Brain pericyte (primary cell): ENCODE results near the gene CUL3.

Experiments used
- DNase-seq: peaks from one replicate; pipeline ENCODE4 v3.0.0-alpha.2; 2012; ENCODE audit warnings: low read depth, low spot score

Gene CUL3

GRCh38 chr2:224472827-224473226, 112.3 kb downstream of the CUL3 start:
- no peak for DNase-seq

DNA sequence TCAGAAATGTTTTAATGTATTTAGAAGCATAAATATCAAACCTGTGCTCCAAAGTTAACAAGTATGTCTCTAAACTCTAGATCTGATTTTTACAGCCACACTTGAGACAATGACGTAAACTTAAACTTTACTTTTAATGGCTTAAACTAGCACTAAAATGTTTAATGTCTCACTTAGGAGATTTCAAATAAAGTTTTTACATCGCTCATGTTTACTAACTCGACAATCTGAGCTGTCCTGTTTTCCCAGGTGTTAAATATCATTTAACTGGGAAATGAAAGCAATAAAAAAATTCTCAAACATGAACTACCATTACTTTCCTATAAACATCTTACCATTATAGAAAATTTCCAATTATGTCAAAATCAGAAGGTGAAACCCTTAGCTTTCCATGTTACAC, 113.0 kb downstream of the CUL3 start:
- no peak for DNase-seq

DNA sequence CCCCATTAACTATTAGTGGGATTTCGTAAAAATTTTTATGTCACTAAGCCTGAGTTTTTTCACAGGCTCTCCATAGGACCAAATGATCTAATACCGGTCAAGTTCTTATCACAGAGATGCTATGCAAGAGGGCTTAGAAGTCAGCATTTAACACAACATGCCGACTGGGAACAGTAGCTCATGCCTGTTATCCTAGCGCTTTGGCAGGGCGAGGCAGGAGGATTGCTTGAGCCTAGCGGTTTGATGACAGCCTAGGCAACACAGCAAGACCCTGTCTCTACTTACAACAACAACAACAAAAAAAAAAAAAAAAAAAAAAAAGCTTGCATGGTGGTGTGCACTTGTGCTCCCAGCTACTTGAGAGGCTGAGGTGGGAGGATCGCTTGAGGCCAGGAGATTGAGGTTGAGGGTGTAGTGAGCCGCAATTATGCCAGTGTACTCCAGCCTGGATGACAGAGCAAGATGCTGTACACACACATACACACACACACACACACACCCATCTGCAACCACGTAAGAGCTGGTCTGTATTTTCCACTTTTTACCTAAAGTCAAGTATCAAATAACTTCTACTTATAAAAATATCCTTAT, 115.7 kb downstream of the CUL3 start:
- no peak for DNase-seq

GRCh38 chr2:224466304-224466895, 118.8 kb downstream of the CUL3 start:
- no peak for DNase-seq

DNA sequence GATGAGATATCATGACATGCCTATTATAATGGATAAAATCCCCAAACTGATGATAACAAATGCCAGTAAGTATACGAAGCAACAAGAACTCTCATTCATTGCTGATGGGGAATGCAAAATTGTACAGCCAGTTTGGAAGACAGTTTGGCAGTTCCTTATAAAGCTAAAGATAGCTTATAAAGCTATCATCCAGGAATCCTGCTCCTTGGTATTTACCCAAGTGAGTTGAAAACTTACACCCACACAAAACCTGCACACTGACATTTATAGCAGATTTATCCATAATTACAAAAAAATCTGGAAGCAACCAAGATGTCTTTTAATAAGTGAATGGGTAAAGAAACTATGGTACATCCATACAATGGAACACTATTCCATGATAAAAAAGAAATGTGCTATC, 123.8 kb downstream of the CUL3 start:
- DNase-seq, result no peak

DNA sequence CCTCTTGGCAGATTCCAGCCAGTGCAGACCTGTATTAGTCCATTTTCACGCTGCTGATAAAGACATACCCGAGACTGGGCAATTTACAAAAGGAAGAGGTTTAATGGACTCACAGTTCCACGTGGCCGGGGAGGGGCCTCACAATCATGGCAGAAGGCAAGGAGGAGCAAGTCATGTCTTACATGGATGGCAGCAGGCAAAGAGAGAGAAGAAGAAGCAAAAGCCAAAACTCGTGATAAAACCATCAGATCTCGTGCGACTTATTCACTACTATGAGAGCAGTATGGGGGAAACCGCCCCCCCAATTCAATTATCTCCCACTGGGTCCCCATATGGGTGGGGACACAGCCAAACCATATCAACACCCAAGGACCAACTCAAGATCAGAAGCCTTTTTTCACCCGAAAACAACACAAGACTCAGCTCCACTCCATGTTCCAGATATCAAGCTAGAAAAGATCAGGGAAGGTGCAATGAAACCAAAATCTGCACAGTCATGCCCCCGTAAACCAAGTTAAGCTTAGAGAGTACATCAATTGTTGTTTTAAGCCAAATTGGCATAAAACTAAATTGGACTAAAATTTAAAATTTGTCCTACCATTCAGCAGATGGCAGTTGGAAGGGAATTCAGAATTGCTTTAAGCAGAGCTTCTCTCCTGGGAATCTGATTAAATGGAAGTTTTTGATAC, 127.6 kb downstream of the CUL3 start:
- DNase-seq, result no peak

DNA sequence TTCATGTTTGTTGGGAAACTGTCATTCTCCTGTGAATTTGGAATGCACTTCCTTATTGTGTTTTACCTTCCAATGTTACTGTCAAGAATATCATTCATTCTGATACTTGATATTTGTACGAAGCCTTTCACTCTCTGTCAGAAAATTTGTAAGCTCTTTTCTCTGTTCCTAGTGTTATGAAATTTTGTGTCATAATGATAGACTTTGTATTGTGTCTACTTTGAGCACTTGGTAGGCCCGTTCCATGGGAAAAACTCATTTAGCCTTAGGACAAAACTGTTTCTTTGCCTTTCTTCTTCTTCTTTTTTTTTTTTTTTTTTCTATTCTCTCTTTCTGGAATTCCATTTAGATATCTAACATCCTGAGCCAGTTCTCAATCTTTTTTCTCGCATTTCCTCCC, 131.3 kb downstream of the CUL3 start:
- no peak for DNase-seq

DNA sequence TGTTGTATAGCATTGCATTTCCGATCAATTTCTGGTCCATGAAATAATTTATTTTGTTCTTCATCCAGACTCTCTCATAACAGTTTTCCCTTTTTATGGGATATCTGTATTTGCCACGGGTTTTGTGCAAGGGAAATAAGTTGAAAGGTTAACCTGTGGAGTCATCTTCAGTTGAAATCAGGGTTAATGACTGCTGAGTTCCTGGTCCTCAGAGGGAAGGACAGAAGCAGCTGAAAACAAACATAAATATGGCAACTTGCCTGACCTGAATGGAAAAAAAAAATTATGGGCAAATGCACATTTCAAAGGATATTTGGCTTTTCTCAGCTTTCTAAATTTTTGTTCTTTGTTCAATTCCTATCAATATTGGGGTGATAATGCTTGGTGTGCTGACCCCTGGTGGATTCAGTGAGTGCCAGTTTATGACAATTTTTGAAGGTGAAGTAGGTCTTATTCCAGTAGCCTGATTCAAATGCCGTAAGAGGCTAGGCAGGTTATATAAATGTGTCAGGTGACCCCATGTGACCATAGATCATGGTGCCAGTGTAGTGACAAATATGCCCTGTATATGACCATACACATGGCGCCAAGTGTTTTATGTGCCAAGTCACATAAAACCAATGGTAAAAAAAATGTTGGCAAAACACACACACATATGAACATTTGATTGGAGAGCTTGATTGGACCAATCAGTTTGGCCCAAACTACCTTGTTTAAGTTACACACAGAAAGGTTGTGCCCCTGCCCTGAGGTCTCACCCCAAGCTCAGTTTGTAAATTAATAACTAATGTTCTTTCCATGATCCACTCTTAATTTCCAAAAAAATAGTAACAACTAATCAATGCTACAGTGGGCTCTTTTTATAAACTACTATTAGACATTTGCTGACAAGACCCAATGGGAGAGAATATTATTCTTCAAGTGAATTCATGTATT, 135.7 kb downstream of the CUL3 start:
- no peak for DNase-seq

- no peak for DNase-seq
Measured at GRCh38 chr2:224448236-224448635, 136.9 kb downstream of the CUL3 start.

DNA sequence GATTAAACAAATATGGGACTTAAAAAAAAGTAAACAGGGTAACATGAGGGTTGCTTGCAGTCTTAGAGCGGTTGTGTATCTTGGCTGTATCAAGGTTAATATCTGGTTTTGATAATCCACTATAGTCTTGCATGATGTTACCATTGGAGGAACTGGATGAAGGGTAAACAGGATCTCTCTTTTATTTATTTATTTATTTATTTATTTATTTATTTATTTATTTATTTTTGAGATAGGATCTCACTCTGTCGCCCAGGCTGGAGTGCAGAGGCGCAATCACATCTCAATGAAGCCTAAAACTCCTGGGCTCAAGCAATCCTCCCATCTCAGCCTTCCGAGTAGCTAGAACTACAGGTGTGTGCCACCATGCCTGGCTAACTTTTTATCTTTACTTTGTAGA, 140.4 kb downstream of the CUL3 start:
- DNase-seq, result no peak

DNA sequence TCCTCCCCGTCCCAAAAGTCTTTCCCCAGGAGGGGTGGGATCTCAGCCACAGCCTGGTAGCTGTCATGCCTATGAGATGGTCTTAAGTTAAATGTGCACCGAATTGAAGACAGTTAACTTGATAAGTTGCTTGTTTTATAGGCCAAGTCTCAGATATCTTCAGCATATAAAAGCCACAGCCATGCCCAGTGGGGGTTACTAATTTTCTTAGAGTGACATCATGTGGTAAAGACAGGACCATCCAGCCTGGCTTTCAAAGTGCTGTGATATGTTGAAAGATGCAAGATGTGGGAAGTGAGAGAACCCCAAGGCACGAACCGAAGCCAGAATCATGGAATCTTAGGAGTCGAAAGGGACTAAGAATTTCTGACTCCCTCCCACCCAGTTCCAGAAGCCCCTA, 141.1 kb downstream of the CUL3 start:
- no peak for DNase-seq

- DNase-seq, result no peak
Measured at GRCh38 chr2:224442071-224442967, 142.8 kb downstream of the CUL3 start.

DNA sequence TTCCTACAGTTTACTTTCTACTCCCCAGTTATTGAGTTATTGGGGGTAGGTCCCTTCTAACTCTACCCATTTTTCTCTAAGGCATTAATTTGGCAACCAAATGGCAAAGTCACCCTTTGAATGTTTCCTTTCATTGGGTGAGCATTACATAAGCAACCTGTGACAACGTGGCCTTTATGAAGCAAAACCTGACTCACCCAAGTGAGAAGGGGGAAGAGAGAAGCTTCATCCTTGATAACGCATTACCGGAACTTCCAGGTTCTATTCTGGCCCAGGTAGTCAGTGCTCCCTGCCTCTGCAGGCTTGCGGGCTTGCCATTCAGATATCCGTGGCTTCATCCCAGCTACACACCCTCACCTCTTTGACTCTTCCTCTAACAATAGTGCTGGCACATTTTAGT, 144.2 kb downstream of the CUL3 start:
- no peak for DNase-seq

- no peak for DNase-seq
Measured at GRCh38 chr2:224438726-224439125, 146.4 kb downstream of the CUL3 start.

DNA sequence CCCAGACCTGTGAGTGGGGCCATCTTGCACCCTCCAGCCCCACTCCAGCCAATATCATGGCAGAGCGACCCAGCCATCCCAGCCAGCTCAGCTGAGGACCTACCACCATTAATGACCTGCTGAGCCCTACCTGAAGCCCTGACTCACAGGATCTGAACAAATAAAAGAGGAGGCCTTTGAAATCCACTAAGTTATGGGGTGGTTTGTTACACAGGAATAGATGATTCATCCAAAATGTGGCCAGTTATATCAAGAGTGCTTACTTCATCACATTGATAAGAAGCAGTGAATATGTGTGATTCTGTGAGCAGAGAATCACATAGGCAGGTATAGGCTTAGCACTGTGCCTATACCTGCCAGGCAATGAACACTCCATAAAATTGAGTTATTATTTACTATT, 148.5 kb downstream of the CUL3 start:
- no peak for DNase-seq

- DNase-seq, result no peak
Measured at GRCh38 chr2:224434618-224435017, 150.5 kb downstream of the CUL3 start.

GRCh38 chr2:224433442-224433841, 151.7 kb downstream of the CUL3 start:
- DNase-seq, result no peak

- no peak for DNase-seq
Measured at GRCh38 chr2:224432003-224432579, 153.1 kb downstream of the CUL3 start.

DNA sequence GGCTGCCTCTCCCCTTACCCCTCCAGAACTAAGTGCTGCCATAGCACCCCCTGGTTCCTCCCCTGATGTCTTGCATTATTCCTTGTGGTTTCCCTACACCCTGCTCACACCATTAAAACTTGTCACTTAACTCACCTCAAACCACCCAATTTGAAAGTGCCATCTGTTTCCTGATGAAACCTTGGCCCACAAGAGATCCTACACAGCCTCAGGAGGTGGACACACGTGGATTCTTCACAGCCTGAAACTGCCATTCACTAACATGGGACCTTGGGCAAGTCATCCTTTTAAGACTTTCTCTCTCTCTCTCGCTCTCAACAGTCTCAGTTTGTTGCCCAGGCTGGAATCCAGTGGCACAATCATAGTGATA, 155.7 kb downstream of the CUL3 start:
- no peak for DNase-seq

GRCh38 chr2:224428787-224429440, 156.2 kb downstream of the CUL3 start:
- no peak for DNase-seq
